Activated CD4-positive, alpha-beta memory T cell treated with anti-CD3 and anti-CD28 coated beads, Interleukin-2, amount 10 ng/mL, durations not matched to agents 7 days and 5 days (primary cell): ENCODE data around the gene NCOA5. TPM values are rescaled to one million over a fixed set of nuclear protein-coding genes. Genes with fewer than 3 reads are reported as not detected.

Experiments used
- CTCF ChIA-PET: fragments of 350-600 bp; sonication (Branson Sonifier 250); formaldehyde crosslinking; loops from one replicate; lab custom pipeline; 2021; ENCODE audit warnings: antibody characterized with exemption, inconsistent platforms; lab: Charles Lee
- POLR2A ChIA-PET: fragments of 350-600 bp; sonication (Branson Sonifier 250); formaldehyde crosslinking; loops from one replicate; lab custom pipeline; 2021; ENCODE audit warnings: antibody characterized with exemption; lab: Charles Lee
- DNase-seq: peaks from one replicate; pipeline ENCODE4 v3.0.0-alpha.2; 2020
- H3K27ac Mint-ChIP-seq: one replicate; pipeline ENCODE4 v1.8.0; 2021; ENCODE audit warnings: mild to moderate bottlenecking, mixed read lengths
- H3K27me3 Mint-ChIP-seq: one replicate; pipeline ENCODE4 v1.8.0; 2021; ENCODE audit warnings: mixed read lengths
- H3K36me3 Mint-ChIP-seq: one replicate; pipeline ENCODE4 v1.8.0; 2021; ENCODE audit warnings: low read depth, mixed read lengths
- H3K4me1 Mint-ChIP-seq: one replicate; pipeline ENCODE4 v1.8.0; 2021; ENCODE audit warnings: mixed read lengths
- H3K4me3 Mint-ChIP-seq: one replicate; pipeline ENCODE4 v1.8.0; 2021; ENCODE audit warnings: mild to moderate bottlenecking, mixed read lengths
- H3K9me3 Mint-ChIP-seq: one replicate; pipeline ENCODE4 v1.8.0; 2021; ENCODE audit warnings: mixed read lengths
- total RNA-seq, 2 experiments: library from RNA; stranded (reverse); gene quantifications; one replicate each; pipeline ENCODE4 v1.2.3, GENCODE V29; 2021

NCOA5 gene
- total RNA-seq, 2 experiments from 2014 or later: 24.6 to 26.3 TPM

- Mint-ChIP-seq H3K4me1 (peaks cover 59% of the 10 kb centered on the region), H3K27ac (peak overlapping the region; percentile 82), H3K27me3 (peaks cover 14% of the 10 kb centered on the region), H3K9me3 (no peaks in the 10 kb centered on the region), H3K36me3 (peaks cover 77% of the 10 kb centered on the region), H3K4me3 (no peak overlapping the region)
- CTCF ChIA-PET: interaction anchor here (2.1 to 2.6 kb wide), 2 partner anchors 26 to 48 kb away, joined by 9 to 10 read pairs; no protein-coding TSS in a partner anchor
- POLR2A ChIA-PET: no interaction called here
- DNase-seq: no peak
Measured at GRCh38 chr20:46062151-46062550, 27.6 kb downstream of the NCOA5 start.

- DNase-seq: no peak
- Mint-ChIP-seq H3K4me3 (no peak overlapping the region), H3K4me1 (peaks cover 59% of the 10 kb centered on the region), H3K27ac (peak overlapping the region; percentile 82), H3K36me3 (peaks cover 69% of the 10 kb centered on the region), H3K9me3 (no peaks in the 10 kb centered on the region), H3K27me3 (peaks cover 23% of the 10 kb centered on the region)
- ChIA-PET CTCF (interaction anchor here (0.8 to 2.6 kb wide), 6 partner anchors 24 to 288 kb away, joined by 3 to 10 read pairs (median 4); no protein-coding TSS in a partner anchor), POLR2A (interaction anchor here (1.3 to 1.4 kb wide), 2 partner anchors 17 to 27 kb away, joined by 3 to 8 read pairs; no protein-coding TSS in a partner anchor)
Measured at GRCh38 chr20:46060975-46061374, 28.8 kb downstream of the NCOA5 start.

DNA sequence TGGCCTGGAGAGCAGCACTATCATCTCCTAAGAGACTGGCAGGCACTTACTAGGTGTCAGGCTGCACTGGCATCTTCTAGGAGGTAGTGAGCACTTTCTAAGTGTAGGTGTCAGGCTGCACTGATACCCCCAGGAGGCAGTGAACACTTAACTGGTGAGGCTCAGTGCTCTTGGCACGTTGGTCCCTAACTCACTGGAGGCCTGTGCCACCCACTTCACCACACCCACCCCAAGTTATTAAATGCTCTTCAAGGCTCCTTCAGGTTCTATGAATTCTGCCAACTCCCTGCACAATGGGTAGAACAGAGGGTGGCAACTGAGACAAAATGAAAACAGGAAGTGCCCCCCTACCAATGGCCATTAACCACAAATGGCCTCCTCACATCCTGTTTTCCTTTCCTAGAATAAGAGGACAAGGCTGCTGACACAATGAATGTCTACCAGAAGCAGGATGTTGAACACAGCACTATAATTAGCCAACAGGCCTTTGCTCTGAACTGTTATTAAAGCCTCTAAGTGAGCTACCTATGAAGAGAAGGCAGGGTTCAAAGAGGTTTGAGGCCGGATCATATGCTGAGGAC, 29.4 kb downstream of the NCOA5 start:
- Mint-ChIP-seq H3K9me3 (no peaks in the 10 kb centered on the region), H3K27ac (peak overlapping the region; percentile 82), H3K4me1 (peaks cover 59% of the 10 kb centered on the region), H3K4me3 (no peak overlapping the region), H3K27me3 (peaks cover 29% of the 10 kb centered on the region), H3K36me3 (peaks cover 64% of the 10 kb centered on the region)
- POLR2A ChIA-PET: interaction anchor here (1.3 to 1.4 kb wide), 2 partner anchors 18 to 28 kb away, joined by 3 to 8 read pairs; no protein-coding TSS in a partner anchor
- CTCF ChIA-PET: interaction anchor here (0.8 to 2.6 kb wide), 6 partner anchors 24 to 288 kb away, joined by 3 to 10 read pairs (median 4); no protein-coding TSS in a partner anchor
- peak; percentile 48 for DNase-seq

DNA sequence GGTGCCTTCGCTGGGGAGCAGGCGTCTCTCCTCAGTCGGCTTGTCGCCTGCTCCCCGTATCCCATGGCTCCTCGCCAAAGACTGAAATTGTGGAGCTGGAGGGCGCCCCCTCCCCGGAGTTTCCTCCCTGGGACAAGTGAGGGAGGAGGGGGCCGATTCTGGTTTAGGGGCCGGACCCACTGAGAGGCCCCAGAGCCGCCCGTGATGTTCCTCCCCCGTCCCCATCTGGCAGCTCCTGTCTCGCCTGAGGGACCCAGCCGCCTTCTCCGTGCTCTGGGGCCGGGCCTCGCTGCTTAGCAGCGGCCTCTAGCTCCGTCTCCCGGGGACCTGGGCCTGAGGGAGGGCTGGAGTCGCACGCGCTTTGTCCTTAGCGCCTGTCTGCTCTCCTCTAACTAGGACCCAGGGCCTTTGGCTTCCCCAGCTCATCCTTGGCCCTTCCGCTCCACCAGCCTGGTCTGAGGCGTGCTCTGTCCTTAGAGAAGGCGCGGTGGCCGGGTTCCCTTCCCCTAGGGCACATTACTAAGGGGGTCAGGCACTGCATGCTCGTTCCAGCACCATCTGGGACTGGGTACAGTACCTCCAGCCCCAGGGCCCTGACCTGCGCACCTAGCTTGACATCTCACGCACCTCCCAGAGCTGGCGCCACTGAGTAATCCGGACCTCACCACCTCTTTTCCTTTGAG, 31.0 kb downstream of the NCOA5 start:
- H3K4me1 Mint-ChIP-seq: peaks cover 51% of the 10 kb centered on the region

GRCh38 chr20:46057856-46058598, 31.7 kb downstream of the NCOA5 start:
- ChIA-PET POLR2A (interaction anchor here (1.2 to 1.3 kb wide), 2 partner anchors 15 to 123 kb away, joined by 3 read pairs; partner anchors contain the start of gene PCIF1), CTCF (interaction anchor here (1.2 to 1.4 kb wide), 3 partner anchors 23 to 43 kb away, joined by 3 to 4 read pairs (median 3); no protein-coding TSS in a partner anchor)
- Mint-ChIP-seq H3K27ac (no peak overlapping the region), H3K9me3 (no peaks in the 10 kb centered on the region), H3K4me3 (no peak overlapping the region), H3K27me3 (peaks cover 39% of the 10 kb centered on the region), H3K4me1 (peaks cover 44% of the 10 kb centered on the region), H3K36me3 (peaks cover 41% of the 10 kb centered on the region)
- peak; percentile 32 for DNase-seq

More for the DNA sequence above, 31.0 kb downstream of the NCOA5 start:
- Mint-ChIP-seq H3K36me3 (peaks cover 48% of the 10 kb centered on the region), H3K9me3 (no peaks in the 10 kb centered on the region), H3K27me3 (peaks cover 39% of the 10 kb centered on the region), H3K4me3 (no peak overlapping the region), H3K27ac (no peak overlapping the region)
- ChIA-PET CTCF (interaction anchor here (1.2 to 1.4 kb wide), 3 partner anchors 22 to 44 kb away, joined by 3 to 4 read pairs (median 3); no protein-coding TSS in a partner anchor), POLR2A (interaction anchor here (1.3 kb wide), 1 partner anchor 124 kb away, joined by 3 read pairs; the partner anchor contains the start of gene PCIF1)
- DNase-seq: no peak

DNA sequence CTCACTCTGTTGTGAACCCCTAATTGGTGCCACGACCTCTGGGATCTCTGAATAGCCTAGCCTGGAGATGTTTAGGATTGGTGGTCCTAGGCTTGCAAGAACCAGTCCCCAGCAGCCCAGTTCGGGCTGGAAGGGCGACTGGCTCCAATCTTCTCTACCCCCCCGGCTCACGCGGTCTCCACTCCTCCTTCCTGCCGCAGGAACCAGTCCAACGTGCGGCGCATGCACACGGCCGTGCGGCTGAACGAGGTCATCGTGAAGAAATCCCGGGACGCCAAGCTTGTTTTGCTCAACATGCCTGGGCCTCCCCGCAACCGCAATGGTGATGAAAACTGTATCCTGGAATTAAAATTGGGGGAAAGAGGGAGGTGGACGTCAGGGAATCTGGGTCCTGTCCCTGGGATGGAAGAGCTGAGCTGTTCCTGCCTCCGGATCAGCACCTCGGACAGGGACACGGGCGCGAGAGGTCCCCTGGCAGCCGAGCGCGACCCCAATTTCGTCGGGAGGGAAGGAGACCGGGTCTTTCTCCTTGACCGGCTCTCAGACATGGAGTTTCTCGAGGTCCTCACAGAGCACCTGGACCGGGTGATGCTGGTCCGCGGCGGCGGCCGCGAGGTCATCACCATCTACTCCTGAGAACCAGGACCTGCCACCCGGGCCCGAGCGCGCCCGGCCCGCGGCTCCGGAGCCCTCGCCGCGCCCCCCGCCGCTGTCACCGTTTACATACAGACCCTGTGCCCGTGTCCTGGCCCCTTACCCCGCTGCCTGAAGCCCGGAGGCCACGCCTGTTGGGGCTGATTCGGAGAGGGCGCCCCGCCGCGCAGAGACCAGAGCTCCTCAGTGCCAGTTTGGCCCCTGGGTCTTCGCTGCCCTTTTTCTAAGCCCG, 32.5 kb downstream of the NCOA5 start:
- Mint-ChIP-seq H3K4me3 (no peak overlapping the region), H3K4me1 (peaks cover 40% of the 10 kb centered on the region), H3K9me3 (no peaks in the 10 kb centered on the region), H3K36me3 (peaks cover 33% of the 10 kb centered on the region), H3K27me3 (peaks cover 39% of the 10 kb centered on the region), H3K27ac (no peak overlapping the region)
- CTCF ChIA-PET: interaction anchor here (1.4 kb wide), 1 partner anchor 23 kb away, joined by 3 read pairs; no protein-coding TSS in a partner anchor
- POLR2A ChIA-PET: interaction anchor here (1.2 to 1.3 kb wide), 2 partner anchors 16 to 123 kb away, joined by 3 read pairs; partner anchors contain the start of gene PCIF1
- peak; percentile 35 for DNase-seq

DNA sequence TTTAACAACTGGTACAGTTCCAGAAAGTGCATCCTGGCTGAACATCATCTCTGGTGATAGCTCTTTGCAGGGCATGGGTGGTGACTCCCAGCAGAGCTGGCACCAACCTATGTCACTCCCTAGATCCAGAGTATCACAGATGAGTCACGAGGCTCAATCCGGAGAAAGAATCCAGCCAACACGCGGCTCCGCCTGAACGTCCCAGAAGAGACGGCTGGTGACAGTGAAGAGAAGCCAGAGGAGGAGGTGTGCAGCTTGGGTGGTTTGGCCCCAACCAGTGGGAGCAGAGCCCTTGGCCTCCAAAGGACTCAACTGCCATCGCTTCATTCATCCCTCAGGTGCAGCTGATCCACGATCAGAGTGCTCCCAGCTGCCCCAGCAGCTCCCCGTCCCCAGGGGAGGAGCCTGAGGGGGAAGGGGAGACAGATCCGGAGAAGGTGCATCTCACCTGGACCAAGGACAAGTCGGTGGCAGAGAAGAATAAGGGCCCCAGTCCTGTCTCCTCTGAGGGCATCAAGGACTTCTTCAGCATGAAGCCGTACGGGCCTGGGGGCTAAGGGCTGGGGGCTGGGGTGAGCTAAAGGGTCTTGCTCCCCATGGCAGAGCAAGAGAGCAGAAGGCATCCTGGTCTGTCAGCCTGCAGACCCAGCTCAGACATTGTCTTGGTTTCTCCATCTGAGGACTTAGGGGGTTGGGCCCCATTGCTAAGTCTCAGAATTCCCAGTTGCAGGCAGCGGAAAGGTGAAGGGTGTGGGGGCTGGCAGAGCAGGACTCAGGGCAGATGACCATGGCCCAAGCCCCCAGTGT, 33.5 kb downstream of the NCOA5 start:
- no peak for DNase-seq
- H3K4me1 Mint-ChIP-seq: peaks cover 31% of the 10 kb centered on the region
- peaks cover 23% of the 10 kb centered on the region for H3K36me3 Mint-ChIP-seq
- H3K27me3 Mint-ChIP-seq: peaks cover 39% of the 10 kb centered on the region
- CTCF ChIA-PET: no interaction called here
- no peaks in the 10 kb centered on the region for H3K9me3 Mint-ChIP-seq
- no peak overlapping the region for H3K4me3 Mint-ChIP-seq
- H3K27ac Mint-ChIP-seq: no peak overlapping the region
- POLR2A ChIA-PET: interaction anchor here (1.2 kb wide), 1 partner anchor 17 kb away, joined by 3 read pairs; no protein-coding TSS in a partner anchor

- no peak for DNase-seq
- Mint-ChIP-seq H3K36me3 (peaks cover 15% of the 10 kb centered on the region), H3K9me3 (no peaks in the 10 kb centered on the region), H3K4me3 (no peak overlapping the region), H3K27ac (no peak overlapping the region), H3K4me1 (peaks cover 21% of the 10 kb centered on the region), H3K27me3 (peaks cover 39% of the 10 kb centered on the region)
- CTCF ChIA-PET: no interaction called here
- POLR2A ChIA-PET: no interaction called here
Measured at GRCh38 chr20:46055269-46055668, 34.5 kb downstream of the NCOA5 start.

DNA sequence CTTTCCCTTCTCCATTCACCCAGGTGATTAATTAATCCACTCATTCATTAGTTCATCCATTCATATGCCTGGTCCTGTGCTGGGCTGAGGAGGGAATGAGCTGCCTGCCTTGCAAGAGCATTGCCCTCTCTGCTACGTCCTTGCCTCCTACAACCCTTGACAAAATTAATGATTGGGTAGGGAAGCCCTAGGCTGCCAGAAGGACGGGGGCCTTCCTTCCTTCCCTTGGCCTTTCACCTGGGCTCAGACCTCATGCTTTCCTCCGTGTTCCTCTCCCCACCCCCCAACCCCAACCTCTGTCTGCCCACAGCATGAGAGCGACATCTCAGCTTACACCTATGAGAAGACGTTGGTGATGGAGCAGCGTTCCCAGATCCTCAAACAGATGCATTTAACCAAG, 35.2 kb downstream of the NCOA5 start:
- DNase-seq: no peak
- ChIA-PET CTCF (no interaction called here), POLR2A (no interaction called here)
- H3K4me1 Mint-ChIP-seq: peaks cover 15% of the 10 kb centered on the region
- peaks cover 11% of the 10 kb centered on the region for H3K36me3 Mint-ChIP-seq
- H3K9me3 Mint-ChIP-seq: no peaks in the 10 kb centered on the region
- H3K27me3 Mint-ChIP-seq: peaks cover 39% of the 10 kb centered on the region
- no peak overlapping the region for H3K4me3 Mint-ChIP-seq
- H3K27ac Mint-ChIP-seq: no peak overlapping the region

- CTCF ChIA-PET: no interaction called here
- no peaks in the 10 kb centered on the region for H3K9me3 Mint-ChIP-seq
- H3K27me3 Mint-ChIP-seq: peaks cover 36% of the 10 kb centered on the region
- POLR2A ChIA-PET: no interaction called here
- no peak overlapping the region for H3K4me3 Mint-ChIP-seq
- H3K4me1 Mint-ChIP-seq: peaks cover 5% of the 10 kb centered on the region
- H3K27ac Mint-ChIP-seq: no peak overlapping the region
- no peak for DNase-seq
- H3K36me3 Mint-ChIP-seq: peaks cover 4% of the 10 kb centered on the region
Measured at GRCh38 chr20:46053416-46053815, 36.3 kb downstream of the NCOA5 start.

- CTCF ChIA-PET: no interaction called here
- no peaks in the 10 kb centered on the region for H3K36me3 Mint-ChIP-seq
- POLR2A ChIA-PET: no interaction called here
- H3K27me3 Mint-ChIP-seq: peaks cover 24% of the 10 kb centered on the region
- no peaks in the 10 kb centered on the region for H3K9me3 Mint-ChIP-seq
- no peak for DNase-seq
- no peak overlapping the region for H3K4me3 Mint-ChIP-seq
- H3K27ac Mint-ChIP-seq: no peak overlapping the region
- no peaks in the 10 kb centered on the region for H3K4me1 Mint-ChIP-seq
Measured at GRCh38 chr20:46051556-46052308, 38.0 kb downstream of the NCOA5 start.
